ENCODE data around the gene CKS1B.

- TF ChIP-seq TAF1 (IDR thresholded peaks at IDR 0.05; ENCODE audit: borderline replicate concordance, insufficient read depth, low read length), result no peak
- TF ChIP-seq POLR2AphosphoS5 (IDR thresholded peaks at IDR 0.05; ENCODE audit: low read depth, low read length), result no peak
- TF ChIP-seq SIN3A (IDR thresholded peaks at IDR 0.05; ENCODE audit: borderline replicate concordance, insufficient read depth, low read length), result no peak
- TF ChIP-seq REST (IDR thresholded peaks at IDR 0.05; ENCODE audit: insufficient read depth in 1 of 2, low read depth in 2 of 2, low read length in 2 of 2), result no peak
Measured at GRCh38 chr1:154972213-154972516, 2.3 kb upstream of the CKS1B start.
